Thyroid gland (tissue), 4 donors: ENCODE results near the gene MKRN3.

ENCODE experiments used
- POLR2A ChIP-seq, 2 donors: fragments of 450-650 bp; IDR thresholded peaks; one replicate each; pipeline ENCODE4 v1.6.1; 2017; ENCODE audit warnings: antibody characterized with exemption in 2 of 2, mild to moderate bottlenecking in 2 of 2, moderate library complexity in 1 of 2
- TF ChIP-seq, protein P1 (sequence below), 6 experiments: fragments of 200-600 bp in 3 of 6; fragments of 450-650 bp in 3 of 6; sonication (generic) in 3 of 6; IDR thresholded peaks; one replicate each; pipeline ENCODE4 v1.5.1; 2016 to 2019; ENCODE audit warnings: antibody characterized with exemption in 6 of 6, mild to moderate bottlenecking in 2 of 6, inconsistent platforms in 1 of 6, moderate library complexity in 1 of 6

DNA sequence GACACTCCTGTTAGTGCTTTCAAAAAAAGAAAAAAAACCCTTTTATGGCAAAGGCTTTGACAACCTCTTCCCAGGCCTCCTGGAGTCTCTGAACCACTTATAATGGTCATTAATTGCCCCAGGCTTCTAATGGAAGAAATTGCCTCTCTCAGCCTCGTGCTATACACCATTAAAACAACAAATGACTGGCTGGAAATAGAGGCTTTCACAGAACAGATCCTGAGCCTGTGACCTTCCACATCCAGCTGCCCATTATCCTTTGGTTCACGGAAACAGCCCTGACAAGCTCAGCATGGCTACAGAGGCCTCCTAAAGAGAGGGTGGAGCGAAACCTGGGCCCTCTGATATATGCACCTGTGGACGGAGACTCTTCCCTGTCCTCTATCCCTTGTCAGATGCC lies 26.8 kb upstream of the MKRN3 start:
- TF ChIP-seq POLR2A (IDR thresholded peaks at IDR 0.05): no peak
- TF ChIP-seq, protein P1, sequence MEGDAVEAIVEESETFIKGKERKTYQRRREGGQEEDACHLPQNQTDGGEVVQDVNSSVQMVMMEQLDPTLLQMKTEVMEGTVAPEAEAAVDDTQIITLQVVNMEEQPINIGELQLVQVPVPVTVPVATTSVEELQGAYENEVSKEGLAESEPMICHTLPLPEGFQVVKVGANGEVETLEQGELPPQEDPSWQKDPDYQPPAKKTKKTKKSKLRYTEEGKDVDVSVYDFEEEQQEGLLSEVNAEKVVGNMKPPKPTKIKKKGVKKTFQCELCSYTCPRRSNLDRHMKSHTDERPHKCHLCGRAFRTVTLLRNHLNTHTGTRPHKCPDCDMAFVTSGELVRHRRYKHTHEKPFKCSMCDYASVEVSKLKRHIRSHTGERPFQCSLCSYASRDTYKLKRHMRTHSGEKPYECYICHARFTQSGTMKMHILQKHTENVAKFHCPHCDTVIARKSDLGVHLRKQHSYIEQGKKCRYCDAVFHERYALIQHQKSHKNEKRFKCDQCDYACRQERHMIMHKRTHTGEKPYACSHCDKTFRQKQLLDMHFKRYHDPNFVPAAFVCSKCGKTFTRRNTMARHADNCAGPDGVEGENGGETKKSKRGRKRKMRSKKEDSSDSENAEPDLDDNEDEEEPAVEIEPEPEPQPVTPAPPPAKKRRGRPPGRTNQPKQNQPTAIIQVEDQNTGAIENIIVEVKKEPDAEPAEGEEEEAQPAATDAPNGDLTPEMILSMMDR (IDR thresholded peaks at IDR 0.05): no peak
